Measurements from ENCODE around the gene VIPR2. TPM values are rescaled to one million over a fixed set of nuclear protein-coding genes. Genes with fewer than 3 reads are reported as not detected.
A peak's percentile ranks its signal among the peaks of the same experiment; 100 is the strongest.

Gene VIPR2
- total RNA-seq, 1 donor from 2014 or later = 0.92 TPM

GRCh38 chr7:159020987-159021386 lies 123.7 kb downstream of the VIPR2 start:
- Histone ChIP-seq H4K20me1 (ENCODE audit: low read depth) (no peaks in the 10 kb centered on the region), H3K4me2 (no peak overlapping the region), H3K4me1 (peaks cover 19% of the 10 kb centered on the region), H3K36me3 (no peaks in the 10 kb centered on the region), H3K27me3 (no peaks in the 10 kb centered on the region), H3F3A (ENCODE audit: low read depth) (peaks cover 10% of the 10 kb centered on the region), H2AFZ (replicated peaks) (no peak overlapping the region), H3K9me3 (ENCODE audit: low read depth) (no peaks in the 10 kb centered on the region), H3K4me3 (no peak overlapping the region), H3K27ac (no peak overlapping the region), H3K9ac (no peak overlapping the region), H3K79me2 (ENCODE audit: low read depth) (no peaks in the 10 kb centered on the region)
- Mint-ChIP-seq H3K9me3 (peaks cover 3% of the 10 kb centered on the region), H3K36me3 (peaks cover 2% of the 10 kb centered on the region), H3K4me1 (peaks cover 40% of the 10 kb centered on the region), H3K4me3 (no peak overlapping the region), H3K27ac (no peak overlapping the region), H3K27me3 (ENCODE audit: insufficient read depth, low read depth) (peaks cover 22% of the 10 kb centered on the region)
- DNase-seq (ENCODE audit: low spot score) = peak; percentile 71
- no peak for TF ChIP-seq EZH2 (IDR thresholded peaks at IDR 0.05)
- peak; percentile 44 for TF ChIP-seq CTCF (IDR thresholded peaks at IDR 0.05)
- no peak for TF ChIP-seq EZH2phosphoT487 (IDR thresholded peaks at IDR 0.05)

GRCh38 chr7:159019111-159019510 lies 125.6 kb downstream of the VIPR2 start:
- peaks cover 3% of the 10 kb centered on the region for H3F3A ChIP-seq (ENCODE audit: low read depth)
- H3K9ac ChIP-seq = no peak overlapping the region
- Mint-ChIP-seq H3K27me3 (ENCODE audit: insufficient read depth, low read depth) (peaks cover 18% of the 10 kb centered on the region), H3K4me1 (peaks cover 32% of the 10 kb centered on the region), H3K4me3 (no peak overlapping the region), H3K36me3 (peaks cover 2% of the 10 kb centered on the region), H3K9me3 (peaks cover 3% of the 10 kb centered on the region), H3K27ac (no peak overlapping the region)
- TF ChIP-seq EZH2phosphoT487 (IDR thresholded peaks at IDR 0.05) (no peak), CTCF (IDR thresholded peaks at IDR 0.05) (no peak), EZH2 (IDR thresholded peaks at IDR 0.05) (no peak)
- no peaks in the 10 kb centered on the region for H3K27me3 ChIP-seq
- no peak overlapping the region for H3K4me3 ChIP-seq
- H3K79me2 ChIP-seq (ENCODE audit: low read depth) = no peaks in the 10 kb centered on the region
- DNase-seq (ENCODE audit: low spot score) = no peak
- no peaks in the 10 kb centered on the region for H4K20me1 ChIP-seq (ENCODE audit: low read depth)
- no peak overlapping the region for H2AFZ ChIP-seq (replicated peaks)
- H3K9me3 ChIP-seq (ENCODE audit: low read depth) = no peaks in the 10 kb centered on the region
- no peak overlapping the region for H3K4me2 ChIP-seq
- no peaks in the 10 kb centered on the region for H3K36me3 ChIP-seq
- H3K4me1 ChIP-seq = peaks cover 12% of the 10 kb centered on the region
- H3K27ac ChIP-seq = no peak overlapping the region

- Histone ChIP-seq H3F3A (ENCODE audit: low read depth) (peaks cover 12% of the 10 kb centered on the region), H3K4me2 (no peak overlapping the region), H4K20me1 (ENCODE audit: low read depth) (no peaks in the 10 kb centered on the region), H3K4me1 (peaks cover 12% of the 10 kb centered on the region), H3K9me3 (ENCODE audit: low read depth) (no peaks in the 10 kb centered on the region), H3K36me3 (no peaks in the 10 kb centered on the region), H3K9ac (no peak overlapping the region), H3K27me3 (no peaks in the 10 kb centered on the region), H3K4me3 (no peak overlapping the region), H3K27ac (no peak overlapping the region), H3K79me2 (ENCODE audit: low read depth) (no peaks in the 10 kb centered on the region), H2AFZ (replicated peaks) (no peak overlapping the region)
- no peak overlapping the region for H3K4me3 Mint-ChIP-seq
- no peaks in the 10 kb centered on the region for H3K36me3 Mint-ChIP-seq
- no peak for DNase-seq (ENCODE audit: low spot score)
- no peak overlapping the region for H3K27ac Mint-ChIP-seq
- H3K9me3 Mint-ChIP-seq = peaks cover 3% of the 10 kb centered on the region
- peaks cover 30% of the 10 kb centered on the region for H3K4me1 Mint-ChIP-seq
- TF ChIP-seq CTCF (IDR thresholded peaks at IDR 0.05) (no peak), EZH2 (IDR thresholded peaks at IDR 0.05) (no peak), EZH2phosphoT487 (IDR thresholded peaks at IDR 0.05) (no peak)
- H3K27me3 Mint-ChIP-seq (ENCODE audit: insufficient read depth, low read depth) = peaks cover 18% of the 10 kb centered on the region
Measured at GRCh38 chr7:159017741-159018140, 126.9 kb downstream of the VIPR2 start.
